Panc1 (cell line): ENCODE results near the gene RASGRF2.

Experiments
- CTCF ChIP-seq: fragments of 450-650 bp; IDR thresholded peaks from 2 replicates; pipeline ENCODE4 v1.5.1; 2017; ENCODE audit warnings: mild to moderate bottlenecking
- POLR2AphosphoS5 ChIP-seq: IDR thresholded peaks from 2 replicates; pipeline ENCODE4 v1.6.1; 2012; ENCODE audit warnings: mild to moderate bottlenecking, low read depth, low read length, moderate library complexity
- SIN3A ChIP-seq: IDR thresholded peaks from 2 replicates; pipeline ENCODE4 v1.6.1; 2012; ENCODE audit warnings: low read depth, mild to moderate bottlenecking, low read length, moderate library complexity, borderline replicate concordance; ENCODE audit not compliant: insufficient read depth

DNA sequence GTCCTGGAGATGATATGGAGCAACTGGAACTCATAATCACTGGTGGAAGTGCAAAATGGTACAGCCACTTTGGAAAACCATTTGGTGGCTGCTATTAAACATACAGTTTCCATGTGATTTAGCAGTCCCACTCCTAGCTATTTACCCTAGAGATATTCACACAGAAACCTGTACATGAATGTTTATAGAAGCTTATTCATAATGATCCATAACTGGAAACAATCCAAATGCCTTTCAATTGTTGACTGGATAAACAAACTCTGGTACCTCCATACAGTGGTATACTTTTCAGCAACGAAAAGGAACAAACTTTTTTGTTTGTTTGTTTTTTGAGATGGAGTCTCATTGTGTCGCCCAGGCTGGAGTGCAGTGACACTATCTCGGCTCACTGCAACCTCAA, 47.7 kb upstream of the RASGRF2 start:
- TF ChIP-seq CTCF: no peak
- no peak for TF ChIP-seq POLR2AphosphoS5
- TF ChIP-seq SIN3A: no peak
